OCI-LY3 (cell line): ENCODE measurements around the gene CNTN3.

Experiments used
- CTCF ChIP-seq: fragments of 200-600, 300-600 bp; sonication (generic); IDR thresholded peaks from 2 replicates; pipeline ENCODE4 v1.5.1; 2014; ENCODE audit warnings: antibody characterized with exemption, low read length, low read depth
- EZH2phosphoT487 ChIP-seq: fragments of 200-600 bp; shearing (Covaris generic); IDR thresholded peaks from 2 replicates; pipeline ENCODE4 v1.6.1; 2018; ENCODE audit warnings: antibody characterized with exemption, mixed run types, low read depth

GRCh38 chr3:74599564-74599963 lies 14.9 kb downstream of the CNTN3 start:
- TF ChIP-seq EZH2phosphoT487 (no peak), CTCF (no peak)
